Left renal pelvis (tissue), 4 donors: ENCODE measurements around the gene CRACDL. TPM values are rescaled to one million over a fixed set of nuclear protein-coding genes. Genes with fewer than 3 reads are reported as not detected.

Experiments
- DNase-seq, 4 donors: peaks; one replicate each; pipeline ENCODE4 v3.0.0-alpha.2; 2013; ENCODE audit warnings: low read depth in 4 of 4, low spot score in 3 of 4
- polyA plus RNA-seq, 4 donors: library from polyadenylated mRNA; unstranded; fragments of 120-200 nt; gene quantifications; one replicate each; pipeline ENCODE4 v1.2.1, GENCODE V29; 2013; ENCODE audit not compliant: insufficient read length in 4 of 4

Gene CRACDL
- polyA plus RNA-seq, 4 donors, result 1.5 to 3.2 (median 2.7) TPM

- no peak for DNase-seq
These were observed 154.2 kb downstream of the CRACDL start for GRCh38 chr2:98781822-98782221.

DNA sequence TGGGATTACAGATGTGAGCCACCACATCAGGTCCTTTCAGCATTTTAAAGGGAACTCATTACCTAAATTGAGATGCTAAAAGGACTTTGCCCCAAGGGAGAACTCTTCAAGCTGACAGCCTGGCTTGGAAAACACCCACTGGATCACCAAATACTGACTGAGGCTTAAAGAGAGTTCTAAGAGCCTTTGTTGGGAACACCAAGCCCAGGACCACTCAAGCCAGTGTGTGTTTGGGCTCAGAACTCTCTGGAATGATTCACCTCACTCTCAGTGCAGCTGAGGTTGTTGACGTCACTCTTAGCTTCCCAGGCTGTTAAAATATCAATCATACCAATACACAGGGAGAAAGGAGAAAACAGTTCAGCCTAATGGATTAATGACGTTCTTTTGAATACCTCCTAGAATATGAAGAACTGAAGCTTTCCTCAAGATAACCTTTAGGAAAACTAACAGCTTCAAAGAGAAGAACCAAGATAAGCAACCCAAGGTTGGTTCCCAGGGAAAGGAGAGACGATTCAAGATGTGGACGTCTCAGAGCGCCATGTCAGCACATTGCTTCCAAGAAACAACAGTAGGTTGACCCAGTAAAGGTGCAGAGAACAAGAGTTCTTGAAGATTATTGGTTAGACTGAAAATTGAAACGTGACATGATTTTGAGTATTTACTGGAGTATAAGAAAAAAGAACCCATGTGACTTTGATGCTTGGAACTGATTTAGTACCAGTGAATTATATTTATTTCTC lies 157.1 kb downstream of the CRACDL start:
- no peak for DNase-seq

- DNase-seq, result no peak
These were observed 157.9 kb downstream of the CRACDL start for GRCh38 chr2:98778151-98778550.

DNA sequence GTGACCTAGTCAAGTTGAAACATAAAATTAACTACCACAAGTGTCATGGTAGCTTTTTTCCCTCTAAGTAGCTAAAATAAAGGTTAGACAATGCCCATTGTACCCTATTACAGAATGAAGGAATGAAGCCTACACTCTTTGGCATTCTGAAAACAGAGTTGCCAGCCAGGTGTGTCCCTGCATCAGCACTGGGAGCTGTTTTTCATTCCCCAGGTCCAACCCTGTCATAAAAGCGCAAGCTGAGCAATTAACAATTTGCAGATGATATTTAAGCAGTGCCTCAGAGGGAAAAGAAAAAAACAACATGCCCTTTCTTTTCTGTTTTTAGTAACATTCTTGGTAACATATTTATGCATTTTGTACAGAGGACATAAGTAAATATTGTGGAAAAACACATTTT lies 158.3 kb downstream of the CRACDL start:
- no peak for DNase-seq

DNA sequence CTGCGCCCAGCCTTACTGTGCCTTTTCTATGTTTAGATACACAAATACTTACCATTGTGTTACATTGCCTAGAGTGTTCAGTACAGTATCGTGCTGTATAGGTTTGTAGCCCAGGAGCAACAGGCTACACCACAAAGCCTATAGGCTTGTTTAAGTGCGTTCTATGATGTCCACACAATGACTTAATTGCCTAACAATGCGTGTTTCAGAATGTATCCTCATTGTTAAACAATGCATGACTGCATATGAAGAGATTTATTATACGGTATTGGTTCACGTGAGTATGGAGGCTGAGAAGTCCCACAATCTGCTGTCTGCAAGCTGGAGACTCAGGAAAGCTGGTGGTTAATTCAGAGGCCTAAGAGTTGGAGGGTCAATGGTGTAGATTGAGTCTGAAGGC lies 158.9 kb downstream of the CRACDL start:
- DNase-seq, result no peak

DNA sequence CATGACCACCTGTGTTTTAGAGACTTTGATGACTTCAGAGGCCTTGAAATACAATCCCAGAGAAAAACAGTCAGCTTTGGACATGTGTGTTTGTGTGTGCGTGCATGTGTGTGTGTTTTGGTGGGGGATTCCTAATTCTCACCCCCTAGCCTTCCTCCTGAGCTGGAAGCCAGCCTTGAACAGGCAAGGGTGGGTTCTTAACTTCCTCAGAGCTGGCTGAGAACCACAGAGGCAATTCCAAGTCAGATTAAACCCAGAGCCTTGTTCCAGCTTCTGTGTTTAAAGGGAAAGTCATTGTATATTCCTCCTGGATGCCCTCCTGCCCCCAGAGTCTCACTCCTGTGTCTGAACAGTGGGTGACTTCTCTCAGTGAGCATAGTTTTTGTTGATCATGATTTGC lies 159.9 kb downstream of the CRACDL start:
- DNase-seq, result no peak

DNA sequence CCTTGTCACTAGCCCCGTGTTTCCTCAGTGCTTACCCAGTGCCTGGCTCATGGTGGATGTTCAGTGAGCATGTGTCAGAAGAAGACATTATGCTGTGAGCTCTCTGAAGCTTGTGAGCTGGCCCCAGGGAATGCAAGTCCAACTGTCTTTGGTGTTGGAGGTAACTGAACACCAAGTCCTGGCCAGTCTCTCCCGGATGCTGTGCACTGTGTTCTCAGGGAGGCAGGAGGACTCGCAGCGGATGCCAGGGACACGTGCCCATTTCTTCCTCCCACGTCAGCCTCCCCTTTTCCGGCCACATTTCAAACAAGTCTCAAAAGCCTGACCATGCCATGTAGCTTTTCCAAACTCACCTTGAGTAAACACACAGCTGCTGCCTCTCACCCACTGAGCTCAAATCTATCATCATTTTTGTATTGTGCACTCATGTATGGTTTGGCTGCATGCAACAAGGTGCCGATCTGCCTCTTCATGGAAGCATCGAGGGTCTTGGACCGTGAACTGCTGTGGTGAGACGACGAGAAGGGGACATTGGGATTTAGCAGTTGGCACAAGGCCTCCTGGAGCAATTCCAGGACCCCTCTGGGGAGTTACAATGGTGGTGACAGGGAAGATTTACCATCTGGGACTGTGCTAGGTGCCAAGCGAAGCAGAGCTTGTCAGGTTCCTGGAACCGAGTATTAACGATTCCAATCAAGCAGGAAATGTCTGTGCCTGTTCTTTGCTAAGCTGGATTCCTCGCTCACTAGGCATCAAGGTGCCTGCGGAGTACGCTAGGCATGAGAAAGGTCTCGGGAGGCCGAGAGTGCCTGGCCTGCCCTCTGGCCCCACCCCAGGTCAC lies 160.7 kb downstream of the CRACDL start:
- DNase-seq, result no peak

DNA sequence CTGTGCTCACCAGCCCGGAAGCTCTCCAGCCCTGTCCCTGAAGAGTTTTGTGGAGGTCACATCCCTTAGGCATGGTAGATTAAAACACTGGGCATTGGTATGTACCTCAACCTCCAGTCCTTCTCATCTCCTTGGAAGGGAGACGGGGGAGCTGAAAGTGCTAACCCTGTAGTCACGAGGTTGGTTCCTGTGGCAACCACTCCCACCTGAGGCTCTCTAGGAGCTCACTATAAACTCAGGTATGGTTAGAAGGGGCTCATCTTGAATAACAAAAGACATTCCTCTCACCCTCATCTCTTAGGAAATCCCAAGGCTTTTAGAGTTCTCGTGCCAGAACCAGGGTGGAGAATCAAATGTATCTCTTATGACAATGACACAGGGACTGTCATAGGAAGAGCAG lies 162.1 kb downstream of the CRACDL start:
- no peak for DNase-seq

DNA sequence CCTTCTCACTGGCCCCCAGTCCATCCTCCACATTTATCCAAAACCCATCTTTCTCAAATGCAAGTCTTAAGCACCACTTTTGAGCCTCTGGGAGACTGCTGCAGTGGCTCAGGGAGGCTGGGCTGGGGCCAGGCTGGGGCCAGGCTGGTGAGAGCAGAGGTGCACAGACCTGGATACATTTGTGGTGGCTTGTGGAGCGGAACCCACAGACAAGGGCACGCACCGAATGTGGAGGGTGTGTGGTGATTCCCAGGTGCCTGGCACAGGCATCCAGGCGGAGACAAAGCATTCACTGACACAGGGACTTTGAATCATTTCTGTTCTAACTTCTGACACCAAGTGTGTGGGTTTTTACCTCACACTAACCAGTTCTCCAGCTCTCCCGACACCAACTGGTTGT lies 162.9 kb downstream of the CRACDL start:
- DNase-seq, result no peak

DNA sequence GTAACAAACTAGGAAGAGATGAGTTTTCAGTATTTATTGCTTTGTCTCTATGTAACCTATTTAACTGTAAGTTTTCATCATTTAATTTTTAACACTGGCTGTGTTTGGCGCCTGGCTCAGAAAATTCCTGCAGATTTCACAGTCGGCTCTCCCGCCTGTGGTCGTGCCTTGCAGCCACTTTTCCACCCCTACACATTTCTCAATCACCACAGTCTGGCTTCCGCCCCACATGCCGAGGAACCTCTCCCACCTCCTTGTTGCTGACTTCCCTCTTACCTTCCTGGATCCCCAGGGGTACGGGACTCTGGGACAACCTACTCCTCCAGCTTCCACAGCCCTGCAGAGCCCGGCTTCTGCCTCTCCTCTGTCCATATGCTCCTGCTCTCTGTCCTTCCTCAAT lies 163.5 kb downstream of the CRACDL start:
- DNase-seq, result no peak

GRCh38 chr2:98771721-98772524 lies 164.1 kb downstream of the CRACDL start:
- DNase-seq, result no peak

- DNase-seq, result no peak
These were observed 164.8 kb downstream of the CRACDL start for GRCh38 chr2:98771264-98771663.

DNA sequence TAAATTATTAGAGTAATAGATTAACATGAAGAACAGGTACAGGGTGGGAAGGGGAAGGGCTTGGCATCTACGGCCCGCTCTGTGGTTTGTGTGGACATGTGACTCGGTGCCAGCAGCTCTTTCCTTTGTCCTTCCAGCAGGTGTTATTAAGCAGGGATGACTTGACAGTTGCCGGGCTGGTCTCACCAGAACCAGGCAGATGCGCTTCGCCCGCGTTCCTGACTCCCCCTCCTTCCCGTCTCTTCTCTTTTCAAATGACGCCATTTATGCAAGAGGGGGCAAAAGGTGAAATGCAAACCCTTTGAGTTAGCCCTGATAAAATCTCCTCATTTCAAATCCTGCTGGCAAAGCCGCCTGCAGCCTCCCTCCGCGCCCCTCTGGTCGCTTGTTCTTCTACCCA lies 166.2 kb downstream of the CRACDL start:
- DNase-seq, result no peak

- no peak for DNase-seq
These were observed 166.9 kb downstream of the CRACDL start for GRCh38 chr2:98769114-98769476.

DNA sequence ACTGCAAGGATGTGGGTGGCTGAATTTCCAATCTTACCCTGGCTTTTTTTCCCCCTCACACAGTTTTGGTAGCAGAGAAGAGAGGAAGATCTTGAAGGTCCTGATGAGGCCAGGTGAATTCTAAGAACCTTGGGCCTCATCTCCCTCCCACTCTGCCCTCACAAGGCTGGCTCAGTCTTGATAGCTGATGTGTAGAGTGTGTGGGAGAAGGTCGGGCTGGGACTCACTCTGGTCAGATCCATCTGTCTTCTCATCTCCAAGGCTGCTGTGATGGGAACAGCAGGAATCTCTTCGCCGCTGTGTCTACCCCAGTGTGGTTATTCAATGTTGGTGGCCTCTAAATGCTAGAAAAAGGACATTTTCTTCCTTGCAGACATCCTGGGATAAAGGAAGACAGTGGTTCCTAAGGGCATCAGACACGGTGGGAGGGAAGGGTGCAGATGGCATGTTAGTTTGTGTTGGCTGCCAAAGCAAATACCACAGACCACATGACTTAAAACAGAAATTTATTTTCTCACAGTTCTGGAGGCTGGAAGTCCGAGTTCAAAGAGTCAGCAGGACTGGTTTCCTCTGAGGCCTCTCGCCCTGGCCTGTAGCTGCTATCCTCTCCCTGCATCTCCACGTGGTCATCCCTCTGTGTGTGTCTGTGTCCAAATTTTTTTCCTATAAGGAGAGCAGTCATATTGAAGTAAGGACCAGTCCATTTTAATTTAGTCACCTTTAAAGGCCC lies 167.5 kb downstream of the CRACDL start:
- no peak for DNase-seq

GRCh38 chr2:98764499-98764898 lies 171.5 kb downstream of the CRACDL start:
- no peak for DNase-seq

GRCh38 chr2:98763209-98763951 lies 172.6 kb downstream of the CRACDL start:
- no peak for DNase-seq

DNA sequence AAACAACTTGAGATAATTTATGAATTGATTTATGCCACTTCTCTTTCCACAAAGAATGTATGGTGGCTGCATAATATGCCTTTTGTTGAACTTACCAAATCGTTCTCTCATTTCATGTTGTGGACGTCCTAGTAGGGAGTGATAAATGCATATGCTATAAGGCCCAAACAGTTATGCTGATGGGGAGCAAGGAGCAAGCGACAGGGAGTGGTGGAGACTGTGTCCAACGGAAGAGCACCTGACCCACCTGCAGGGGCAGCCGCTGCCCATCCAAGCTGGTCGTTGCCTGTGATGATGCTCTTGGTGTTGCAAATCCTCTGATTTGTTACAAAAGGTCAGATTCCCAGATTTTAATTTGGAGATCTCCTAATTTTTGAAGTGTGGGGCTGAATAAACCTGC lies 174.1 kb downstream of the CRACDL start:
- no peak for DNase-seq

GRCh38 chr2:98761267-98761781 lies 174.7 kb downstream of the CRACDL start:
- no peak for DNase-seq
